ENCODE results near the gene NFATC3. TPM values are rescaled to one million over a fixed set of nuclear protein-coding genes. Genes with fewer than 3 reads are reported as not detected.

Gene NFATC3
- total RNA-seq, 1 experiment from 2014 or later, result 12.1 TPM

GRCh38 chr16:68088130-68088972 lies 3.2 kb downstream of the NFATC3 start:
- ATAC-seq (no peak), DNase-seq (no peak)
- H3K4me2 ChIP-seq (ENCODE audit: low read length), result peak overlapping the region; percentile 93
- 0 out of 2 replicates have a peak, but pooled peaks cover 9% of the 10 kb centered on the region for H3K4me1 ChIP-seq (ENCODE audit: insufficient read depth, low read length)
- POLR2A ChIA-PET (ENCODE audit: unreplicated experiment), result no interaction called here
- H3K27ac ChIP-seq (ENCODE audit: low read length), result no peak overlapping the region
- no peaks in the 10 kb centered on the region for H3K27me3 ChIP-seq (ENCODE audit: low read length)
- H4K20me1 ChIP-seq (ENCODE audit: low read length), result 0 out of 2 replicates have a peak, but pooled peaks cover 8% of the 10 kb centered on the region
- no TSS peak for BruUV-seq (replicated peaks)
- H3K79me2 ChIP-seq (ENCODE audit: low read length), result peaks cover 75% of the 10 kb centered on the region
- CTCF ChIA-PET, result no interaction called here
- no peak overlapping the region for H2AFZ ChIP-seq (ENCODE audit: low read length)
- H3K9me3 ChIP-seq (ENCODE audit: low read length), result no peaks in the 10 kb centered on the region
- no peaks in the 10 kb centered on the region for H3F3A ChIP-seq (ENCODE audit: low read length, unreplicated experiment)
- H3K4me3 ChIP-seq (ENCODE audit: low read length), result no peak overlapping the region
- TF ChIP-seq EZH2phosphoT487 (IDR thresholded peaks at IDR 0.05; ENCODE audit: borderline replicate concordance, low read length) (no peak), CTCF (conservative IDR thresholded peaks at IDR 0.05; ENCODE audit: low read depth, low read length) (no peak), EZH2 (IDR thresholded peaks at IDR 0.05; ENCODE audit: low read length, unreplicated experiment) (no peak)
- intact Hi-C loops (cut with micrococcal nuclease), result loop anchor here (5.0 kb wide), 1 partner anchor 149 kb away; the partner anchor contains the start of gene ESRP2
- H3K9ac ChIP-seq (ENCODE audit: low read length), result no peak overlapping the region
- H3K36me3 ChIP-seq (ENCODE audit: low read depth, low read length), result no peaks in the 10 kb centered on the region
- H3K9me2 ChIP-seq (replicated peaks; ENCODE audit: low read length), result no peaks in the 10 kb centered on the region

- Histone ChIP-seq H4K20me1 (ENCODE audit: low read length) (peaks cover 8% of the 10 kb centered on the region; the same call in 1 of the 2 replicates), H3K4me2 (ENCODE audit: low read length) (no peak overlapping the region), H3K27me3 (ENCODE audit: low read length) (no peaks in the 10 kb centered on the region), H3F3A (ENCODE audit: low read length, unreplicated experiment) (no peaks in the 10 kb centered on the region), H3K9ac (ENCODE audit: low read length) (no peak overlapping the region), H3K4me3 (ENCODE audit: low read length) (no peak overlapping the region), H3K4me1 (ENCODE audit: insufficient read depth, low read length) (0 out of 2 replicates have a peak, but pooled peaks cover 9% of the 10 kb centered on the region), H3K27ac (ENCODE audit: low read length) (no peak overlapping the region), H2AFZ (ENCODE audit: low read length) (no peak overlapping the region), H3K9me2 (replicated peaks; ENCODE audit: low read length) (no peaks in the 10 kb centered on the region), H3K79me2 (ENCODE audit: low read length) (peaks cover 82% of the 10 kb centered on the region), H3K9me3 (ENCODE audit: low read length) (no peaks in the 10 kb centered on the region), H3K36me3 (ENCODE audit: low read depth, low read length) (no peaks in the 10 kb centered on the region)
- no peak for ATAC-seq
- no peak for TF ChIP-seq EZH2phosphoT487 (IDR thresholded peaks at IDR 0.05; ENCODE audit: borderline replicate concordance, low read length)
- TF ChIP-seq EZH2 (IDR thresholded peaks at IDR 0.05; ENCODE audit: low read length, unreplicated experiment), result no peak
- no peak for TF ChIP-seq CTCF (conservative IDR thresholded peaks at IDR 0.05; ENCODE audit: low read depth, low read length)
- ChIA-PET POLR2A (ENCODE audit: unreplicated experiment) (no interaction called here), CTCF (no interaction called here)
- BruUV-seq (replicated peaks), result no TSS peak
- DNase-seq, result no peak
- intact Hi-C loops (cut with micrococcal nuclease), result loop anchor here (5.0 kb wide), 1 partner anchor 148 kb away; the partner anchor contains the start of gene ESRP2
These were observed 3.9 kb downstream of the NFATC3 start for GRCh38 chr16:68089067-68089466.

GRCh38 chr16:68090130-68090529 lies 5.0 kb downstream of the NFATC3 start:
- Histone ChIP-seq H3K27me3 (ENCODE audit: low read length) (no peaks in the 10 kb centered on the region), H4K20me1 (ENCODE audit: low read length) (peaks cover 8% of the 10 kb centered on the region; the same call in 1 of the 2 replicates), H3K9me3 (ENCODE audit: low read length) (no peaks in the 10 kb centered on the region), H3K4me2 (ENCODE audit: low read length) (no peak overlapping the region), H3K9me2 (replicated peaks; ENCODE audit: low read length) (no peaks in the 10 kb centered on the region), H3K4me3 (ENCODE audit: low read length) (no peak overlapping the region), H3K4me1 (ENCODE audit: insufficient read depth, low read length) (0 out of 2 replicates have a peak, but pooled peaks cover 9% of the 10 kb centered on the region), H3F3A (ENCODE audit: low read length, unreplicated experiment) (no peaks in the 10 kb centered on the region), H3K79me2 (ENCODE audit: low read length) (peaks cover 92% of the 10 kb centered on the region), H2AFZ (ENCODE audit: low read length) (no peak overlapping the region), H3K36me3 (ENCODE audit: low read depth, low read length) (no peaks in the 10 kb centered on the region), H3K9ac (ENCODE audit: low read length) (no peak overlapping the region), H3K27ac (ENCODE audit: low read length) (no peak overlapping the region)
- BruUV-seq (replicated peaks), result no TSS peak
- DNase-seq (no peak), ATAC-seq (no peak)
- intact Hi-C loops (cut with micrococcal nuclease), result no loop called here
- ChIA-PET CTCF (no interaction called here), POLR2A (ENCODE audit: unreplicated experiment) (no interaction called here)
- TF ChIP-seq CTCF (conservative IDR thresholded peaks at IDR 0.05; ENCODE audit: low read depth, low read length) (no peak), EZH2phosphoT487 (IDR thresholded peaks at IDR 0.05; ENCODE audit: borderline replicate concordance, low read length) (no peak), EZH2 (IDR thresholded peaks at IDR 0.05; ENCODE audit: low read length, unreplicated experiment) (no peak)

Data from PC-3 (cell line).